Ovary (tissue), 3 donors: ENCODE results near the gene PRPF8.

Experiments used
- POLR2A ChIP-seq: fragments of 450-650 bp; IDR thresholded peaks from one replicate; pipeline ENCODE4 v1.6.1; 2017; ENCODE audit warnings: antibody characterized with exemption, mild to moderate bottlenecking, moderate library complexity
- TF ChIP-seq, protein P1 (sequence below), 3 donors: fragments of 450-650 bp in 2 of 3; fragments of 200-600 bp in 1 of 3; IDR thresholded peaks; one replicate each; pipeline versions ENCODE4 v1.5.1 to v1.8.0; 2016 to 2022; ENCODE audit warnings: antibody characterized with exemption in 3 of 3, mild to moderate bottlenecking in 1 of 3
- donor health status: DM: no; HTN: no; CAD: no.

GRCh38 chr17:1653735-1654134 lies 30.9 kb downstream of the PRPF8 start:
- TF ChIP-seq, protein P1, sequence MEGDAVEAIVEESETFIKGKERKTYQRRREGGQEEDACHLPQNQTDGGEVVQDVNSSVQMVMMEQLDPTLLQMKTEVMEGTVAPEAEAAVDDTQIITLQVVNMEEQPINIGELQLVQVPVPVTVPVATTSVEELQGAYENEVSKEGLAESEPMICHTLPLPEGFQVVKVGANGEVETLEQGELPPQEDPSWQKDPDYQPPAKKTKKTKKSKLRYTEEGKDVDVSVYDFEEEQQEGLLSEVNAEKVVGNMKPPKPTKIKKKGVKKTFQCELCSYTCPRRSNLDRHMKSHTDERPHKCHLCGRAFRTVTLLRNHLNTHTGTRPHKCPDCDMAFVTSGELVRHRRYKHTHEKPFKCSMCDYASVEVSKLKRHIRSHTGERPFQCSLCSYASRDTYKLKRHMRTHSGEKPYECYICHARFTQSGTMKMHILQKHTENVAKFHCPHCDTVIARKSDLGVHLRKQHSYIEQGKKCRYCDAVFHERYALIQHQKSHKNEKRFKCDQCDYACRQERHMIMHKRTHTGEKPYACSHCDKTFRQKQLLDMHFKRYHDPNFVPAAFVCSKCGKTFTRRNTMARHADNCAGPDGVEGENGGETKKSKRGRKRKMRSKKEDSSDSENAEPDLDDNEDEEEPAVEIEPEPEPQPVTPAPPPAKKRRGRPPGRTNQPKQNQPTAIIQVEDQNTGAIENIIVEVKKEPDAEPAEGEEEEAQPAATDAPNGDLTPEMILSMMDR (IDR thresholded peaks at IDR 0.05), result no peak
- no peak for TF ChIP-seq POLR2A
